ENCODE measurements around the gene CD37.
A peak's percentile ranks its signal among the peaks of the same experiment; 100 is the strongest.
"Not testable (repeated sequence)": the region's sequence is repeated elsewhere in the genome, so short reads cannot be mapped to it uniquely, and the experiment has no call there.

CD37 gene

GRCh38 chr19:49306734-49307133, 28.5 kb upstream of the CD37 start:
- H3K4me3 ChIP-seq (ENCODE audit: low read length); H3K27me3 ChIP-seq (replicated peaks; ENCODE audit: control insufficient read depth, insufficient read depth, low read length); H3K9ac ChIP-seq (ENCODE audit: low read length); H3K9me3 ChIP-seq (ENCODE audit: control insufficient read depth, low read length); DNase-seq (ENCODE audit: low read depth); H3K4me1 ChIP-seq (ENCODE audit: control insufficient read depth, insufficient read depth, low read length); H3K36me3 ChIP-seq (ENCODE audit: control insufficient read depth, insufficient read depth, low read length, severe bottlenecking): not testable (repeated sequence)

DNA sequence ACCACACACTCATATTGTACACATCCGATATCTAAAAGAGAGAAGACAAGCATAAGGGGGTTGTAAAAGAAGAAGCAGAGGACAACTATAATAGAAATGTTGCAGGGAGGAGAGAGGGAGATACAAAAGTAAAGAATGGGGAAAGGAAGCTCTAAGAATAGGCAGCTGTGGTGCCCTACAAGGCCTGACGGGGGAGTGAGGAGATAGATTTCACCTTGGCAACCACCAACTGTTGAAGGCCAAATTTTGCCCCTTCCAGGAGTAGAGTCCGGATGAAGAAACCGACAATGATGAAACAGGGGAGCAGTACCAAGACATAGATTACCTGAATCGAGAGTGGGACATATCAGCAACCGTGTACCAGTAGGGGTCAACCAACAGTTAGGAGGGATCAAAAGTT, 26.1 kb upstream of the CD37 start:
- H3K4me3 ChIP-seq (ENCODE audit: low read length): no peak overlapping the region
- no peaks in the 10 kb centered on the region for H3K4me1 ChIP-seq (ENCODE audit: control insufficient read depth, insufficient read depth, low read length)
- H3K36me3 ChIP-seq (ENCODE audit: control insufficient read depth, insufficient read depth, low read length, severe bottlenecking): no peaks in the 10 kb centered on the region
- no peaks in the 10 kb centered on the region for H3K9me3 ChIP-seq (ENCODE audit: control insufficient read depth, low read length)
- H3K9ac ChIP-seq (ENCODE audit: low read length): no peak overlapping the region
- no peak for DNase-seq (ENCODE audit: low read depth)
- H3K27me3 ChIP-seq (replicated peaks; ENCODE audit: control insufficient read depth, insufficient read depth, low read length): no peaks in the 10 kb centered on the region

GRCh38 chr19:49315111-49315510, 20.1 kb upstream of the CD37 start:
- Histone ChIP-seq H3K27me3 (replicated peaks; ENCODE audit: control insufficient read depth, insufficient read depth, low read length) (no peaks in the 10 kb centered on the region), H3K36me3 (ENCODE audit: control insufficient read depth, insufficient read depth, low read length, severe bottlenecking) (no peaks in the 10 kb centered on the region), H3K4me3 (ENCODE audit: low read length) (no peak overlapping the region), H3K4me1 (ENCODE audit: control insufficient read depth, insufficient read depth, low read length) (no peaks in the 10 kb centered on the region), H3K9me3 (ENCODE audit: control insufficient read depth, low read length) (peaks cover 15% of the 10 kb centered on the region), H3K9ac (ENCODE audit: low read length) (no peak overlapping the region)
- no peak for DNase-seq (ENCODE audit: low read depth)

DNA sequence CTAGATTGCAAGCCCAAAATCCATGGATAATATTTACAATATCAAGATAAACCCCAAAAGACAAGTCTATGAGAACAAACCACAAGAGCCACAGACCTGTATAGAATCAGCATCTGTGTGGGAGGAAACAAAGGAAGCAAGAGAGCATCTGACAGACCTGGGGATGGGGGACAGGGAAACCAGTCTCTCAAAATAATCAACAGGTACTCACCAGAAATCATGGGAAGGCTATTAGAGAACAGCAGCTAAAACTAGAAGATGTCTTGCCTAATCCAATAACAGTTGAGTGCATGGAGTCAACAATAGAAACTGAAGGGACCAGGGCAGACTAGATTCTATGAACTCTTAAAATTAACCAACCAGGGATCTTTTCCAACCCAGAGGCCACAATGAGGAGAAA, 18.9 kb upstream of the CD37 start:
- Histone ChIP-seq H3K9ac (ENCODE audit: low read length) (no peak overlapping the region), H3K4me1 (ENCODE audit: control insufficient read depth, insufficient read depth, low read length) (no peaks in the 10 kb centered on the region), H3K36me3 (ENCODE audit: control insufficient read depth, insufficient read depth, low read length, severe bottlenecking) (no peaks in the 10 kb centered on the region), H3K4me3 (ENCODE audit: low read length) (no peak overlapping the region), H3K27me3 (replicated peaks; ENCODE audit: control insufficient read depth, insufficient read depth, low read length) (no peaks in the 10 kb centered on the region), H3K9me3 (ENCODE audit: control insufficient read depth, low read length) (peaks cover 19% of the 10 kb centered on the region)
- no peak for DNase-seq (ENCODE audit: low read depth)

GRCh38 chr19:49318296-49318695, 16.9 kb upstream of the CD37 start:
- Histone ChIP-seq H3K9ac (ENCODE audit: low read length) (no peak overlapping the region), H3K36me3 (ENCODE audit: control insufficient read depth, insufficient read depth, low read length, severe bottlenecking) (no peaks in the 10 kb centered on the region), H3K27me3 (replicated peaks; ENCODE audit: control insufficient read depth, insufficient read depth, low read length) (no peaks in the 10 kb centered on the region), H3K9me3 (ENCODE audit: control insufficient read depth, low read length) (peaks cover 28% of the 10 kb centered on the region), H3K4me1 (ENCODE audit: control insufficient read depth, insufficient read depth, low read length) (no peaks in the 10 kb centered on the region), H3K4me3 (ENCODE audit: low read length) (no peak overlapping the region)
- no peak for DNase-seq (ENCODE audit: low read depth)

DNA sequence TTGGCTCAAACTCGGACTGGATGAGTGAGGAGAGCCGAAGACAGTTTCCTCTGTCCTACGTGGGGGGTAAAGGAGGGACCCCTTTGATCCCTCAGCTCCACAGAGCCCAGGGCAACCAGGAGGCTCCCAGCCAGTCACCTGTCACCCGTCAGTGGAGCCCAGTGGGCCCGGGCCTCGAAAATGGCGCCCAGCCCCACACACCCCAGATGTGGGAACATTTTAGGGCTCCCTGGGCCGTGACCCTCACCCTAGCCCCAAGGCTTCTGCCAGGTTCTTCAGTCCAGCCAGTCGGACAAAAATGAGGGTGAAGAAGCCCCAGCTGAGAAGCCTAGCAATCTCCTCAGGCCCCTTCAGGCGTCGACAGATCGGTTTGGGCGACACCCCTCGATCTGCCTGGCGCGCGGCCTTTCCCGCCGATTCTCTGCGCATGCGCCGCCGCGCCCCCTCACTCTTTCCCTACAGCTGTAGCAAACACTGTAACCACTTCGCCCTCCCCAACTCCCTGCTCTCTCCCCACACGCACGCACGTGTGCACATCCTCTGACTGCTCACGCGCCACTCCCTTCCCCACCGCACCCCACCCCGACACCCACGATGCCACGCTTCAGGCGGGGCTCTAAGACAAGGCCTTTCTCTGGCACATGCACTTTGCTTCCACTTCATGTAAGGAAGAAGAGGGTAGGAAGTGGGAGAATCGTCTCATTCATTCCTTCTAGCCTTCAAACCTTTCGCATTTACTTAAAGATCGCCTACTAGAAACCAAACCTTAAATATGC, 10.2 kb upstream of the CD37 start, which contains the start of gene SLC6A16:
Gene SLC6A16, minus strand, starts transcription at position 391 of the 776 bp plus-strand sequence. CDS start 13,844 bp downstream, outside the sequence.
- no peak within 1 kb of the TSS for H3K4me3 ChIP-seq (ENCODE audit: low read length)
- peaks cover 17% of the 10 kb centered on the region for H3K9me3 ChIP-seq (ENCODE audit: control insufficient read depth, low read length)
- no peaks in the 10 kb centered on the region for H3K27me3 ChIP-seq (replicated peaks; ENCODE audit: control insufficient read depth, insufficient read depth, low read length)
- H3K4me1 ChIP-seq (ENCODE audit: control insufficient read depth, insufficient read depth, low read length): no peaks in the 10 kb centered on the region
- no peak within 1 kb of the TSS for H3K9ac ChIP-seq (ENCODE audit: low read length)
- DNase-seq (ENCODE audit: low read depth): no peak
- no peaks in the 10 kb centered on the region for H3K36me3 ChIP-seq (ENCODE audit: control insufficient read depth, insufficient read depth, low read length, severe bottlenecking)

DNA sequence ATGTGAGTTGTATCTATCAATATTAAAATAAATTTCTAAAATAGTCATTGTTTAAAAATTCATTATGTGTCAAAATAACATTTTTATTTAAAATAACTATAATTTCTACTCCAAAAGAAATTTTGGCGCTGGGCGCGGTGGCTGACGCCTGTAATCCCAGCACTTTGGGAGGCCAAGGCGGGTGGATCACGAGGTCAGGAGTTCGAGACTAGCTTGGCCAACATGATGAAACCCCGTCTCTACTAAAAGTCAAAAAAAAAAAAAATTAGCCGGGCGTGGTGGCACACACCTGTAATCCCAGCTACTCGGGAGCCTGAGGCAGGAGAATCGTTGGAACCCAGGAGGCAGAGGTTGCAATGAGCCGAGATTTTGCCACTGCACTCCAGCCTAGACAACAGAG, 9.4 kb upstream of the CD37 start:
- H3K4me1 ChIP-seq (ENCODE audit: control insufficient read depth, insufficient read depth, low read length); H3K36me3 ChIP-seq (ENCODE audit: control insufficient read depth, insufficient read depth, low read length, severe bottlenecking); H3K9ac ChIP-seq (ENCODE audit: low read length); H3K4me3 ChIP-seq (ENCODE audit: low read length); H3K27me3 ChIP-seq (replicated peaks; ENCODE audit: control insufficient read depth, insufficient read depth, low read length); DNase-seq (ENCODE audit: low read depth): not testable (repeated sequence)
- peaks cover 14% of the 10 kb centered on the region for H3K9me3 ChIP-seq (ENCODE audit: control insufficient read depth, low read length)

DNA sequence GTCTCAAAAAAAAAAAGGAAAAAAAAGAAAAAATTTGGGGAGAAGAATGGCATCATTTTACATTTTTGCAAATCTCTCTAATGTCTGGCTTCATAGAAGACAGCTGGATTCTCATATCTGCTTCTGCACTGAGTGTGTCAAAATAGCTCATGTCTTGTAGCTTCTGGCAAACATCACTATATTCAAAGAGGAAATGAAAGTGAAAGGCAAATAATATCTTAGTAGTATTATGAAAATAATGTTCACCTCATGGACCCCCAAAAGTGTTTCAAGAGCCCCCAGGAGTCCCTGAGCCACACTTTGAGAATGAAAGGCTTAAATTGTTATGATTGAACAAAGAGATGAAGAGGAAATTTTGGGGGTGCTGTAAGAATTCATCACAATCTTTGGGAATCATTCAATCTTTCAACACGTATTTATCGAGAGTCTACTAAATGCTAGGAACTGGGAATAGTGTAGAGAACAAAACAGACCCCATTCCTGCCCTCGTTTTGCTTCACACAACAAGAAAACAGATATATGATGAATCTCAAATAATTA, 9.0 kb upstream of the CD37 start:
- H3K9me3 ChIP-seq (ENCODE audit: control insufficient read depth, low read length): peaks cover 12% of the 10 kb centered on the region
- no peak for DNase-seq (ENCODE audit: low read depth)
- H3K36me3 ChIP-seq (ENCODE audit: control insufficient read depth, insufficient read depth, low read length, severe bottlenecking): no peaks in the 10 kb centered on the region
- H3K4me3 ChIP-seq (ENCODE audit: low read length): no peak overlapping the region
- H3K4me1 ChIP-seq (ENCODE audit: control insufficient read depth, insufficient read depth, low read length): no peaks in the 10 kb centered on the region
- no peak overlapping the region for H3K9ac ChIP-seq (ENCODE audit: low read length)
- no peaks in the 10 kb centered on the region for H3K27me3 ChIP-seq (replicated peaks; ENCODE audit: control insufficient read depth, insufficient read depth, low read length)

GRCh38 chr19:49327878-49328544, 7.2 kb upstream of the CD37 start:
- DNase-seq (ENCODE audit: low read depth): peak; percentile 15
- Histone ChIP-seq H3K27me3 (replicated peaks; ENCODE audit: control insufficient read depth, insufficient read depth, low read length) (no peaks in the 10 kb centered on the region), H3K36me3 (ENCODE audit: control insufficient read depth, insufficient read depth, low read length, severe bottlenecking) (no peaks in the 10 kb centered on the region), H3K4me1 (ENCODE audit: control insufficient read depth, insufficient read depth, low read length) (no peaks in the 10 kb centered on the region), H3K9ac (ENCODE audit: low read length) (no peak overlapping the region), H3K9me3 (ENCODE audit: control insufficient read depth, low read length) (peaks cover 7% of the 10 kb centered on the region), H3K4me3 (ENCODE audit: low read length) (no peak overlapping the region)

GRCh38 chr19:49328741-49329140, 6.5 kb upstream of the CD37 start:
- no peak for DNase-seq (ENCODE audit: low read depth)
- Histone ChIP-seq H3K9ac (ENCODE audit: low read length) (no peak overlapping the region), H3K4me3 (ENCODE audit: low read length) (no peak overlapping the region), H3K4me1 (ENCODE audit: control insufficient read depth, insufficient read depth, low read length) (no peaks in the 10 kb centered on the region), H3K9me3 (ENCODE audit: control insufficient read depth, low read length) (no peaks in the 10 kb centered on the region), H3K36me3 (ENCODE audit: control insufficient read depth, insufficient read depth, low read length, severe bottlenecking) (no peaks in the 10 kb centered on the region), H3K27me3 (replicated peaks; ENCODE audit: control insufficient read depth, insufficient read depth, low read length) (no peaks in the 10 kb centered on the region)

GRCh38 chr19:49331187-49331586, 4.0 kb upstream of the CD37 start:
- H3K4me1 ChIP-seq (ENCODE audit: control insufficient read depth, insufficient read depth, low read length); H3K27me3 ChIP-seq (replicated peaks; ENCODE audit: control insufficient read depth, insufficient read depth, low read length); H3K4me3 ChIP-seq (ENCODE audit: low read length); H3K9me3 ChIP-seq (ENCODE audit: control insufficient read depth, low read length); DNase-seq (ENCODE audit: low read depth); H3K36me3 ChIP-seq (ENCODE audit: control insufficient read depth, insufficient read depth, low read length, severe bottlenecking); H3K9ac ChIP-seq (ENCODE audit: low read length): not testable (repeated sequence)
